Neuron (in vitro differentiated cells): ENCODE measurements around the gene DNAJC9.

Experiments used
- H2AFZ ChIP-seq: one replicate; pipeline ENCODE4 v1.6.1; 2013; ENCODE audit warnings: low read depth, mild to moderate bottlenecking, inconsistent platforms, low read length, moderate library complexity
- H3K27me3 ChIP-seq: one replicate; pipeline ENCODE4 v1.6.1; 2013; ENCODE audit warnings: low read length; ENCODE audit not compliant: insufficient read depth
- H3K36me3 ChIP-seq: one replicate; pipeline ENCODE4 v1.6.1; 2013; ENCODE audit warnings: low read length; ENCODE audit not compliant: insufficient read depth
- H3K4me1 ChIP-seq: one replicate; pipeline ENCODE4 v1.6.1; 2013; ENCODE audit warnings: low read length; ENCODE audit not compliant: insufficient read depth
- H3K4me3 ChIP-seq: 2 replicates; pipeline ENCODE4 v1.5.1; 2013; ENCODE audit warnings: mild to moderate bottlenecking, low read length, moderate library complexity
- H3K9me3 ChIP-seq: one replicate; pipeline ENCODE4 v1.6.1; 2013; ENCODE audit warnings: low read length

Gene DNAJC9

GRCh38 chr10:73205890-73206289 is 41.2 kb downstream of the DNAJC9 start:
- Histone ChIP-seq H3K4me3 (no peak overlapping the region), H3K4me1 (no peaks in the 10 kb centered on the region)

GRCh38 chr10:73205081-73205480 is 42.0 kb downstream of the DNAJC9 start:
- Histone ChIP-seq H3K4me3 (no peak overlapping the region), H3K9me3 (peaks cover 8% of the 10 kb centered on the region), H3K36me3 (peaks cover 25% of the 10 kb centered on the region), H3K27me3 (no peaks in the 10 kb centered on the region), H2AFZ (no peak overlapping the region), H3K4me1 (no peaks in the 10 kb centered on the region)

More at GRCh38 chr10:73205890-73206289, 41.2 kb downstream of the DNAJC9 start:
- peaks cover 28% of the 10 kb centered on the region for H3K36me3 ChIP-seq
- H3K27me3 ChIP-seq, result no peaks in the 10 kb centered on the region
- no peak overlapping the region for H2AFZ ChIP-seq
- H3K9me3 ChIP-seq, result peaks cover 8% of the 10 kb centered on the region
